Measurements from ENCODE around the gene NANOS3.

The NANOS3 gene

GRCh38 chr19:13885826-13886365 is 9.0 kb downstream of the NANOS3 start:
- TF ChIP-seq CTCF (IDR thresholded peaks at IDR 0.05; ENCODE audit: low read depth, low read length), result no peak
- DNase-seq (ENCODE audit: extremely low read depth, low read depth), result no peak

GRCh38 chr19:13887018-13887436 is 10.1 kb downstream of the NANOS3 start:
- TF ChIP-seq CTCF (IDR thresholded peaks at IDR 0.05; ENCODE audit: low read depth, low read length), result no peak
- DNase-seq (ENCODE audit: extremely low read depth, low read depth), result no peak

- no peak for DNase-seq (ENCODE audit: extremely low read depth, low read depth)
These were observed 10.6 kb downstream of the NANOS3 start for GRCh38 chr19:13887517-13887916.

GRCh38 chr19:13888281-13888680 is 11.3 kb downstream of the NANOS3 start:
- TF ChIP-seq CTCF (IDR thresholded peaks at IDR 0.05; ENCODE audit: low read depth, low read length), result no peak
- DNase-seq (ENCODE audit: extremely low read depth, low read depth), result no peak

More at GRCh38 chr19:13887517-13887916, 10.6 kb downstream of the NANOS3 start:
- TF ChIP-seq CTCF (IDR thresholded peaks at IDR 0.05; ENCODE audit: low read depth, low read length), result no peak

- DNase-seq (ENCODE audit: extremely low read depth, low read depth), result no peak
- no peak for TF ChIP-seq CTCF (IDR thresholded peaks at IDR 0.05; ENCODE audit: low read depth, low read length)
These were observed 13.2 kb downstream of the NANOS3 start for GRCh38 chr19:13890136-13890535.

GRCh38 chr19:13892870-13893269 is 15.9 kb downstream of the NANOS3 start:
- no peak for DNase-seq (ENCODE audit: extremely low read depth, low read depth)
- no peak for TF ChIP-seq CTCF (IDR thresholded peaks at IDR 0.05; ENCODE audit: low read depth, low read length)

GRCh38 chr19:13894552-13894951 is 17.6 kb downstream of the NANOS3 start:
- TF ChIP-seq CTCF (IDR thresholded peaks at IDR 0.05; ENCODE audit: low read depth, low read length), result no peak
- DNase-seq (ENCODE audit: extremely low read depth, low read depth), result no peak

Data from AG09319 (cell line).